Thoracic aorta (tissue), 2 donors: ENCODE results near the gene MCUB. TPM values are rescaled to one million over a fixed set of nuclear protein-coding genes. Genes with fewer than 3 reads are reported as not detected.

Experiments
- ATAC-seq: fragments of 150-250 bp; one replicate; pipeline ENCODE4 v1.8.0; 2017; ENCODE audit warnings: low read depth; ENCODE audit not compliant: insufficient number of reproducible peaks, low FRiP score
- DNase-seq: peaks from one replicate; pipeline ENCODE4 v3.0.0-alpha.2; 2020; ENCODE audit warnings: low spot score
- H3K27ac ChIP-seq, 2 donors: fragments of 200-600 bp; sonication (generic); 1 replicate in 1 of 2; 2 replicates in 1 of 2; pipeline ENCODE4 v1.5.1; 2016; ENCODE audit warnings: mild to moderate bottlenecking in 2 of 2, moderate library complexity in 2 of 2
- H3K27me3 ChIP-seq: fragments of 200-600 bp; sonication (generic); replicated peaks from 2 replicates; pipeline ENCODE4 v1.6.0; 2016; ENCODE audit warnings: mild to moderate bottlenecking; ENCODE audit not compliant: insufficient read depth
- H3K36me3 ChIP-seq: fragments of 200-600 bp; sonication (generic); one replicate; pipeline ENCODE4 v1.5.1; 2016
- H3K4me1 ChIP-seq, 2 donors: fragments of 200-600 bp; sonication (generic); 1 replicate in 1 of 2; 2 replicates in 1 of 2; pipeline versions ENCODE4 v1.5.1 to v1.6.0; 2016; ENCODE audit warnings: low read depth in 2 of 2, mild to moderate bottlenecking in 1 of 2; ENCODE audit not compliant: control insufficient read depth in 1 of 2
- H3K4me3 ChIP-seq: fragments of 200-600 bp; sonication (generic); 2 replicates; pipeline ENCODE4 v1.5.1; 2016; ENCODE audit warnings: mild to moderate bottlenecking
- H3K9me3 ChIP-seq: fragments of 200-600 bp; sonication (generic); 2 replicates; pipeline ENCODE4 v1.5.1; 2016
- CTCF ChIP-seq: fragments of 200-600 bp; sonication (generic); IDR thresholded peaks from one replicate; pipeline ENCODE4 v1.5.1; 2019; ENCODE audit warnings: antibody characterized with exemption
- total RNA-seq, 2 donors: library from RNA; depleted of rRNA; stranded (reverse); fragments of >200 nt; gene quantifications; one replicate each; pipeline versions ENCODE4 v1.1.0 to v1.2.3, GENCODE V29; 2016

MCUB gene
- total RNA-seq, 2 donors from 2014 or later, result 44.3 to 45.0 TPM

- ATAC-seq (no peak), DNase-seq (no peak)
- Histone ChIP-seq H3K27me3 (no peaks in the 10 kb centered on the region), H3K4me3 (no peak overlapping the region), H3K9me3 (no peaks in the 10 kb centered on the region), H3K4me1 (no peaks in the 10 kb centered on the region), H3K27ac (no peak overlapping the region), H3K36me3 (no peaks in the 10 kb centered on the region)
- TF ChIP-seq CTCF, result no peak
Observed at GRCh38 chr4:109671350-109671749, 111.3 kb downstream of the MCUB start.

- DNase-seq (no peak), ATAC-seq (no peak)
- no peaks in the 10 kb centered on the region for H3K4me1 ChIP-seq
- no peaks in the 10 kb centered on the region for H3K36me3 ChIP-seq
- no peaks in the 10 kb centered on the region for H3K9me3 ChIP-seq
- no peak overlapping the region for H3K27ac ChIP-seq
- H3K27me3 ChIP-seq, result no peaks in the 10 kb centered on the region
- H3K4me3 ChIP-seq, result no peak overlapping the region
- TF ChIP-seq CTCF, result no peak
Observed at GRCh38 chr4:109672169-109672930, 112.3 kb downstream of the MCUB start.

GRCh38 chr4:109673303-109673702 lies 113.3 kb downstream of the MCUB start:
- H3K4me1 ChIP-seq, result no peaks in the 10 kb centered on the region
- H3K36me3 ChIP-seq, result no peaks in the 10 kb centered on the region
- DNase-seq (no peak), ATAC-seq (no peak)
- H3K27ac ChIP-seq, result no peak overlapping the region
- TF ChIP-seq CTCF, result no peak
- no peaks in the 10 kb centered on the region for H3K9me3 ChIP-seq
- H3K4me3 ChIP-seq, result no peak overlapping the region
- H3K27me3 ChIP-seq, result no peaks in the 10 kb centered on the region

DNA sequence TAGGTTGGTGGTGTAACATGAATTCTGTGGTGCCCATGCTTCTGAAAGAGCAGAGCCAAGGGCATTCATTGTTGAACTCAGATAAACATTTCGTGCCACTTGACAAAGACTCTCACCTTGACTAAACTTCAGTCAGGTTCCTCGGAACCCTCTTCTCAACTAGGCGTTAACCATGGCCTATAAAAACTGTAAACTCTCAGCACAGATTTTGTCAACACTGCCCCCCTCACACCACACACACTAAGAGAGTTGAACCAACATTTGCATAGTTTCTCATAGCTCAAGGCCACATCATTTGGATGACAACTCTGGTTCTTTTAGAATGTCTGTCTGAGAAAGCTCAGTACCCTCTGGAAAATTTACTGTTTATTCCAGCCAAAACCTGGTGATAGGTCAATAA lies 115.1 kb downstream of the MCUB start:
- H3K4me1 ChIP-seq, result no peaks in the 10 kb centered on the region
- H3K27ac ChIP-seq, result no peak overlapping the region
- ATAC-seq, result no peak
- no peak for DNase-seq
- no peaks in the 10 kb centered on the region for H3K27me3 ChIP-seq
- H3K36me3 ChIP-seq, result no peaks in the 10 kb centered on the region
- no peak overlapping the region for H3K4me3 ChIP-seq
- TF ChIP-seq CTCF, result no peak
- H3K9me3 ChIP-seq, result no peaks in the 10 kb centered on the region

DNA sequence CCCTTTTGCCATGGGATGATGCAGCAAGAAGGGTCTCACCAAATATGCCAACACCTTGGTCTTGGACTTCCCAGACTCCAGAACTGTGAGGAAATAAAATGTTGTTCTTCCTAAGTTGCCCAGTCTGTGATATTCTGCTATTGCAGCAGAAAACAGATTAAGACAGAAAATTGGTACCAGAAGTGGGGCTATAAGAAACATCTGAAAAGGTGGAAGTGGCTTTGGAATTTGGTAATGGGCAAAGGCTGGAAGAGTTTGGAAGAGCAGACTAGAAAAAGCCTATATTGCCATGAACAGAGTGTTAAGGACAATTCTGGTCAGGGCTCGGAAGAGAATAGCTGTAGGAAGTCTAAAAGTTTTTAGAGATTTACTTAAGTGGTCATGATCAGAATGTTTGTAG lies 115.8 kb downstream of the MCUB start:
- no peak overlapping the region for H3K4me3 ChIP-seq
- H3K36me3 ChIP-seq, result no peaks in the 10 kb centered on the region
- no peaks in the 10 kb centered on the region for H3K4me1 ChIP-seq
- no peak for TF ChIP-seq CTCF
- no peak for DNase-seq
- no peak overlapping the region for H3K27ac ChIP-seq
- H3K9me3 ChIP-seq, result no peaks in the 10 kb centered on the region
- no peaks in the 10 kb centered on the region for H3K27me3 ChIP-seq
- ATAC-seq, result no peak
